ENCODE data around the gene RPTOR. TPM values are rescaled to one million over a fixed set of nuclear protein-coding genes. Genes with fewer than 3 reads are reported as not detected.

RPTOR gene
- polyA plus RNA-seq, 4 donors, result 3.2 to 16.5 (median 10.1) TPM

GRCh38 chr17:80862481-80862961 lies 317.9 kb downstream of the RPTOR start:
- FAIRE-seq (no peak), DNase-seq (no peak)
- peaks cover 0 to 21% of the 10 kb centered on the region in 2 donors for H3K9me3 ChIP-seq (ENCODE audit: control insufficient read depth in 2 of 2, insufficient read depth in 1 of 2, low read depth in 1 of 2, low read length in 1 of 2)
- H3K36me3 ChIP-seq (ENCODE audit: control insufficient read depth in 3 of 3, insufficient read depth in 2 of 3, low read depth in 1 of 3, low read length in 3 of 3), result peaks cover 0 to 47% (median 0%) of the 10 kb centered on the region in 3 donors
- 93% methylated on average over 16 to 20 of the region's 20 CpGs for WGBS, 3 donors
- H3K4me1 ChIP-seq (ENCODE audit: control insufficient read depth in 3 of 3, insufficient read depth in 2 of 3, low read depth in 1 of 3, low read length in 2 of 3), result no peaks in the 10 kb centered on the region
- H3K27me3 ChIP-seq (ENCODE audit: control insufficient read depth in 3 of 3, insufficient read depth in 3 of 3, low read length in 3 of 3), result no peaks in the 10 kb centered on the region
- H3K27ac ChIP-seq (ENCODE audit: low read depth in 1 of 3, low read length in 2 of 3), result no peak overlapping the region
- H3K4me3 ChIP-seq (ENCODE audit: low read depth in 1 of 3, low read length in 3 of 3), result no peak overlapping the region

- peaks cover 0 to 21% of the 10 kb centered on the region in 2 donors for H3K9me3 ChIP-seq (ENCODE audit: control insufficient read depth in 2 of 2, insufficient read depth in 1 of 2, low read depth in 1 of 2, low read length in 1 of 2)
- H3K27me3 ChIP-seq (ENCODE audit: control insufficient read depth in 3 of 3, insufficient read depth in 3 of 3, low read length in 3 of 3), result no peaks in the 10 kb centered on the region
- H3K4me3 ChIP-seq (ENCODE audit: low read depth in 1 of 3, low read length in 3 of 3), result no peak overlapping the region
- DNase-seq (no peak), FAIRE-seq (no peak)
- WGBS, 3 donors, result 98 to 99% (median 98%) methylated on average over 10 of the region's 10 CpGs
- H3K4me1 ChIP-seq (ENCODE audit: control insufficient read depth in 3 of 3, insufficient read depth in 2 of 3, low read depth in 1 of 3, low read length in 2 of 3), result no peaks in the 10 kb centered on the region
- H3K36me3 ChIP-seq (ENCODE audit: control insufficient read depth in 3 of 3, insufficient read depth in 2 of 3, low read depth in 1 of 3, low read length in 3 of 3), result peaks cover 0 to 42% (median 0%) of the 10 kb centered on the region in 3 donors
- no peak overlapping the region for H3K27ac ChIP-seq (ENCODE audit: low read depth in 1 of 3, low read length in 2 of 3)
These were observed 318.3 kb downstream of the RPTOR start for GRCh38 chr17:80862978-80863377.

GRCh38 chr17:80863626-80864025 lies 319.0 kb downstream of the RPTOR start:
- 98% methylated on average over 13 of the region's 13 CpGs for WGBS, 3 donors
- no peak for DNase-seq
- H3K36me3 ChIP-seq (ENCODE audit: control insufficient read depth in 3 of 3, insufficient read depth in 2 of 3, low read depth in 1 of 3, low read length in 3 of 3), result peaks cover 0 to 36% (median 0%) of the 10 kb centered on the region in 3 donors
- FAIRE-seq, result no peak
- H3K4me1 ChIP-seq (ENCODE audit: control insufficient read depth in 3 of 3, insufficient read depth in 2 of 3, low read depth in 1 of 3, low read length in 2 of 3), result no peaks in the 10 kb centered on the region
- H3K4me3 ChIP-seq (ENCODE audit: low read depth in 1 of 3, low read length in 3 of 3), result no peak overlapping the region
- H3K27me3 ChIP-seq (ENCODE audit: control insufficient read depth in 3 of 3, insufficient read depth in 3 of 3, low read length in 3 of 3), result no peaks in the 10 kb centered on the region
- H3K27ac ChIP-seq (ENCODE audit: low read depth in 1 of 3, low read length in 2 of 3), result no peak overlapping the region
- peaks cover 0 to 21% of the 10 kb centered on the region in 2 donors for H3K9me3 ChIP-seq (ENCODE audit: control insufficient read depth in 2 of 2, insufficient read depth in 1 of 2, low read depth in 1 of 2, low read length in 1 of 2)

GRCh38 chr17:80864751-80865150 lies 320.1 kb downstream of the RPTOR start:
- Histone ChIP-seq H3K4me3 (ENCODE audit: low read depth in 1 of 3, low read length in 3 of 3) (no peak overlapping the region), H3K36me3 (ENCODE audit: control insufficient read depth in 3 of 3, insufficient read depth in 2 of 3, low read depth in 1 of 3, low read length in 3 of 3) (peaks cover 0 to 28% (median 0%) of the 10 kb centered on the region in 3 donors), H3K27ac (ENCODE audit: low read depth in 1 of 3, low read length in 2 of 3) (no peak overlapping the region), H3K9me3 (ENCODE audit: control insufficient read depth in 2 of 2, insufficient read depth in 1 of 2, low read depth in 1 of 2, low read length in 1 of 2) (peaks cover 0 to 21% of the 10 kb centered on the region in 2 donors), H3K4me1 (ENCODE audit: control insufficient read depth in 3 of 3, insufficient read depth in 2 of 3, low read depth in 1 of 3, low read length in 2 of 3) (no peaks in the 10 kb centered on the region), H3K27me3 (ENCODE audit: control insufficient read depth in 3 of 3, insufficient read depth in 3 of 3, low read length in 3 of 3) (no peaks in the 10 kb centered on the region)
- 97 to 99% (median 97%) methylated on average over 6 of the region's 6 CpGs for WGBS, 3 donors
- DNase-seq (no peak), FAIRE-seq (no peak)

GRCh38 chr17:80866050-80866793 lies 321.6 kb downstream of the RPTOR start:
- Histone ChIP-seq H3K9me3 (ENCODE audit: control insufficient read depth in 2 of 2, insufficient read depth in 1 of 2, low read depth in 1 of 2, low read length in 1 of 2) (peaks cover 0 to 21% of the 10 kb centered on the region in 2 donors), H3K4me3 (ENCODE audit: low read depth in 1 of 3, low read length in 3 of 3) (no peak overlapping the region), H3K27me3 (ENCODE audit: control insufficient read depth in 3 of 3, insufficient read depth in 3 of 3, low read length in 3 of 3) (no peaks in the 10 kb centered on the region), H3K36me3 (ENCODE audit: control insufficient read depth in 3 of 3, insufficient read depth in 2 of 3, low read depth in 1 of 3, low read length in 3 of 3) (peaks cover 0 to 25% (median 0%) of the 10 kb centered on the region in 3 donors), H3K27ac (ENCODE audit: low read depth in 1 of 3, low read length in 2 of 3) (no peak overlapping the region), H3K4me1 (ENCODE audit: control insufficient read depth in 3 of 3, insufficient read depth in 2 of 3, low read depth in 1 of 3, low read length in 2 of 3) (no peaks in the 10 kb centered on the region)
- DNase-seq, result peak; percentile 56
- WGBS, 3 donors, result 18 to 20% (median 20%) methylated on average over 8 of the region's 8 CpGs
- peak; percentile 88 for FAIRE-seq

- DNase-seq (no peak), FAIRE-seq (no peak)
- Histone ChIP-seq H3K27ac (ENCODE audit: low read depth in 1 of 3, low read length in 2 of 3) (no peak overlapping the region), H3K9me3 (ENCODE audit: control insufficient read depth in 2 of 2, insufficient read depth in 1 of 2, low read depth in 1 of 2, low read length in 1 of 2) (peaks cover 0 to 12% of the 10 kb centered on the region in 2 donors), H3K4me3 (ENCODE audit: low read depth in 1 of 3, low read length in 3 of 3) (no peak overlapping the region), H3K27me3 (ENCODE audit: control insufficient read depth in 3 of 3, insufficient read depth in 3 of 3, low read length in 3 of 3) (no peaks in the 10 kb centered on the region), H3K4me1 (ENCODE audit: control insufficient read depth in 3 of 3, insufficient read depth in 2 of 3, low read depth in 1 of 3, low read length in 2 of 3) (no peaks in the 10 kb centered on the region), H3K36me3 (ENCODE audit: control insufficient read depth in 3 of 3, insufficient read depth in 2 of 3, low read depth in 1 of 3, low read length in 3 of 3) (peaks cover 0 to 23% (median 0%) of the 10 kb centered on the region in 3 donors)
- 75 to 88% (median 84%) methylated on average over 5 of the region's 5 CpGs for WGBS, 3 donors
These were observed 323.5 kb downstream of the RPTOR start for GRCh38 chr17:80868022-80868609.

GRCh38 chr17:80869481-80870145 lies 325.0 kb downstream of the RPTOR start:
- 89 to 94% (median 92%) methylated on average over 7 of the region's 7 CpGs for WGBS, 3 donors
- Histone ChIP-seq H3K9me3 (ENCODE audit: control insufficient read depth in 2 of 2, insufficient read depth in 1 of 2, low read depth in 1 of 2, low read length in 1 of 2) (peaks cover 0 to 2% of the 10 kb centered on the region in 2 donors), H3K27ac (ENCODE audit: low read depth in 1 of 3, low read length in 2 of 3) (no peak overlapping the region), H3K4me1 (ENCODE audit: control insufficient read depth in 3 of 3, insufficient read depth in 2 of 3, low read depth in 1 of 3, low read length in 2 of 3) (no peaks in the 10 kb centered on the region), H3K36me3 (ENCODE audit: control insufficient read depth in 3 of 3, insufficient read depth in 2 of 3, low read depth in 1 of 3, low read length in 3 of 3) (peaks cover 0 to 31% (median 0%) of the 10 kb centered on the region in 3 donors), H3K4me3 (ENCODE audit: low read depth in 1 of 3, low read length in 3 of 3) (no peak overlapping the region), H3K27me3 (ENCODE audit: control insufficient read depth in 3 of 3, insufficient read depth in 3 of 3, low read length in 3 of 3) (no peaks in the 10 kb centered on the region)
- no peak for FAIRE-seq
- no peak for DNase-seq

- WGBS, 3 donors, result 73 to 88% (median 86%) methylated on average over 8 of the region's 8 CpGs
- no peak overlapping the region for H3K4me3 ChIP-seq (ENCODE audit: low read depth in 1 of 3, low read length in 3 of 3)
- no peaks in the 10 kb centered on the region for H3K27me3 ChIP-seq (ENCODE audit: control insufficient read depth in 3 of 3, insufficient read depth in 3 of 3, low read length in 3 of 3)
- H3K36me3 ChIP-seq (ENCODE audit: control insufficient read depth in 3 of 3, insufficient read depth in 2 of 3, low read depth in 1 of 3, low read length in 3 of 3), result peaks cover 0 to 33% (median 0%) of the 10 kb centered on the region in 3 donors
- H3K4me1 ChIP-seq (ENCODE audit: control insufficient read depth in 3 of 3, insufficient read depth in 2 of 3, low read depth in 1 of 3, low read length in 2 of 3), result no peaks in the 10 kb centered on the region
- no peak overlapping the region for H3K27ac ChIP-seq (ENCODE audit: low read depth in 1 of 3, low read length in 2 of 3)
- DNase-seq (no peak), FAIRE-seq (no peak)
- no peaks in the 10 kb centered on the region for H3K9me3 ChIP-seq (ENCODE audit: control insufficient read depth in 2 of 2, insufficient read depth in 1 of 2, low read depth in 1 of 2, low read length in 1 of 2)
These were observed 325.8 kb downstream of the RPTOR start for GRCh38 chr17:80870401-80870800.

Measured in small intestine (tissue), 7 donors.